ENCODE data around the gene EDIL3. TPM values are rescaled to one million over a fixed set of nuclear protein-coding genes. Genes with fewer than 3 reads are reported as not detected.

Gene EDIL3
- total and polyA plus RNA-seq, 7 donors, result 3.5 to 57.3 (median 37.1) TPM

GRCh38 chr5:84249918-84250630 is 134.6 kb downstream of the EDIL3 start:
- 78 to 86% methylated on average over 4 of the region's 4 CpGs for WGBS, 2 donors
- no peaks in the 10 kb centered on the region for H3K9me3 ChIP-seq
- DNase-seq, result no peak
- intact Hi-C loops (cut with DNase I), result no loop called here
- no peak for TF ChIP-seq POLR2A (IDR thresholded peaks at IDR 0.05)
- TF ChIP-seq POLR2AphosphoS5 (IDR thresholded peaks at IDR 0.05), result no peak
- no peak for TF ChIP-seq EP300 (IDR thresholded peaks at IDR 0.05)
- TF ChIP-seq CTCF (IDR thresholded peaks at IDR 0.05), result no peak
- H3K36me3 ChIP-seq, result no peaks in the 10 kb centered on the region
- H3K4me3 ChIP-seq, result no peak overlapping the region
- no peaks in the 10 kb centered on the region for H3K4me1 ChIP-seq
- H3K27me3 ChIP-seq, result no peaks in the 10 kb centered on the region
- H3K27ac ChIP-seq, result no peak overlapping the region

- Histone ChIP-seq H3K9me3 (no peaks in the 10 kb centered on the region), H3K4me1 (no peaks in the 10 kb centered on the region), H3K27me3 (no peaks in the 10 kb centered on the region), H3K27ac (no peak overlapping the region), H3K4me3 (no peak overlapping the region), H3K36me3 (no peaks in the 10 kb centered on the region)
- intact Hi-C loops (cut with DNase I), result no loop called here
- 76 to 86% methylated on average over 4 of the region's 4 CpGs for WGBS, 2 donors
- TF ChIP-seq CTCF (IDR thresholded peaks at IDR 0.05) (no peak), POLR2AphosphoS5 (IDR thresholded peaks at IDR 0.05) (no peak), POLR2A (IDR thresholded peaks at IDR 0.05) (no peak)
- no peak for DNase-seq
These were observed 136.7 kb downstream of the EDIL3 start for GRCh38 chr5:84248013-84248412.

GRCh38 chr5:84242286-84242685 is 142.4 kb downstream of the EDIL3 start:
- no peak for DNase-seq
- H3K4me1 ChIP-seq, result no peaks in the 10 kb centered on the region
- intact Hi-C loops (cut with DNase I), result no loop called here
- H3K4me3 ChIP-seq, result no peak overlapping the region
- no peak overlapping the region for H3K27ac ChIP-seq
- no peak for TF ChIP-seq CTCF (IDR thresholded peaks at IDR 0.05)
- no peak for TF ChIP-seq EP300 (IDR thresholded peaks at IDR 0.05)
- no peak for TF ChIP-seq POLR2A (IDR thresholded peaks at IDR 0.05)
- no peak for TF ChIP-seq POLR2AphosphoS5 (IDR thresholded peaks at IDR 0.05)
- no peaks in the 10 kb centered on the region for H3K36me3 ChIP-seq
- H3K9me3 ChIP-seq, result no peaks in the 10 kb centered on the region
- no peaks in the 10 kb centered on the region for H3K27me3 ChIP-seq
- WGBS, 2 donors, result 92 to 93% methylated on average over 3 of the region's 3 CpGs

- no peaks in the 10 kb centered on the region for H3K9me3 ChIP-seq
- WGBS, 2 donors, result 62% methylated on average over 2 of the region's 2 CpGs
- no peaks in the 10 kb centered on the region for H3K4me1 ChIP-seq
- DNase-seq, result no peak
- H3K4me3 ChIP-seq, result no peak overlapping the region
- intact Hi-C loops (cut with DNase I), result no loop called here
- no peak overlapping the region for H3K27ac ChIP-seq
- no peaks in the 10 kb centered on the region for H3K27me3 ChIP-seq
- H3K36me3 ChIP-seq, result no peaks in the 10 kb centered on the region
- TF ChIP-seq EP300 (IDR thresholded peaks at IDR 0.05) (no peak), POLR2AphosphoS5 (IDR thresholded peaks at IDR 0.05) (no peak), CTCF (IDR thresholded peaks at IDR 0.05) (no peak), POLR2A (IDR thresholded peaks at IDR 0.05) (no peak)
These were observed 145.2 kb downstream of the EDIL3 start for GRCh38 chr5:84239494-84239893.

GRCh38 chr5:84237126-84237525 is 147.6 kb downstream of the EDIL3 start:
- Histone ChIP-seq H3K36me3 (no peaks in the 10 kb centered on the region), H3K4me1 (no peaks in the 10 kb centered on the region), H3K27ac (no peak overlapping the region), H3K9me3 (no peaks in the 10 kb centered on the region), H3K4me3 (no peak overlapping the region), H3K27me3 (no peaks in the 10 kb centered on the region)
- TF ChIP-seq CTCF (IDR thresholded peaks at IDR 0.05) (no peak), POLR2A (IDR thresholded peaks at IDR 0.05) (no peak), EP300 (IDR thresholded peaks at IDR 0.05) (no peak), POLR2AphosphoS5 (IDR thresholded peaks at IDR 0.05) (no peak)
- DNase-seq, result no peak
- intact Hi-C loops (cut with DNase I), result no loop called here

Measured in sigmoid colon (tissue), 7 donors.